ENCODE data around the gene STK33.

DNA sequence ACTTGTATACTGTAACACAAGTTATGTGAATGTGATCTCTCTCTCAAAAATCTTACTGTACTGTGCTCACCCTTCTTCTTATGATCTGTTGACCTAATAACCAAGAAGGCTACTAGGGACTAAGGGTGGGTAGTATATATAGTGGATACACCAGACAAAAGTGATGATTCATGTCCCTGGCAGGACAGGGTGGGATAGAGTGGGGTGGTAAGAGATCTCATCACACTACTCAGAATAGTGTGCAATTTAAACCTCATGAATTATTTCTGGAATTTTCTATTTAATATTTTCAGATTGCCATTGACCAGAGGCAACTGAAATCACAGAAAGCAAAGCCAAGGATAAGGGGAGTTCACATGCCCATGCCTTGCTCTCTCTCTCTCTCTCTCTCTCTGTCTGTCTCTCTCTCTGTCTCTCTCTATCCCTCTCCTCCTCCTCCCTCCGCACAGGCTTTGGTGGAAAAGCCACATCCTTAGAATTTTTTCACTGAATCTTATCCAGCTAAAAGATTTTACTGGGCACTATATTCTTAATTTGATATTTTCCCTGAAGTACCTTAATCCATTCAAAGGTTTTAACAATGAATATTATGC, 12.0 kb upstream of the STK33 start:
- TF ChIP-seq, protein P1, sequence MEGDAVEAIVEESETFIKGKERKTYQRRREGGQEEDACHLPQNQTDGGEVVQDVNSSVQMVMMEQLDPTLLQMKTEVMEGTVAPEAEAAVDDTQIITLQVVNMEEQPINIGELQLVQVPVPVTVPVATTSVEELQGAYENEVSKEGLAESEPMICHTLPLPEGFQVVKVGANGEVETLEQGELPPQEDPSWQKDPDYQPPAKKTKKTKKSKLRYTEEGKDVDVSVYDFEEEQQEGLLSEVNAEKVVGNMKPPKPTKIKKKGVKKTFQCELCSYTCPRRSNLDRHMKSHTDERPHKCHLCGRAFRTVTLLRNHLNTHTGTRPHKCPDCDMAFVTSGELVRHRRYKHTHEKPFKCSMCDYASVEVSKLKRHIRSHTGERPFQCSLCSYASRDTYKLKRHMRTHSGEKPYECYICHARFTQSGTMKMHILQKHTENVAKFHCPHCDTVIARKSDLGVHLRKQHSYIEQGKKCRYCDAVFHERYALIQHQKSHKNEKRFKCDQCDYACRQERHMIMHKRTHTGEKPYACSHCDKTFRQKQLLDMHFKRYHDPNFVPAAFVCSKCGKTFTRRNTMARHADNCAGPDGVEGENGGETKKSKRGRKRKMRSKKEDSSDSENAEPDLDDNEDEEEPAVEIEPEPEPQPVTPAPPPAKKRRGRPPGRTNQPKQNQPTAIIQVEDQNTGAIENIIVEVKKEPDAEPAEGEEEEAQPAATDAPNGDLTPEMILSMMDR (IDR thresholded peaks at IDR 0.05; ENCODE audit: low read length) = no peak
- TF ChIP-seq EZH2 (IDR thresholded peaks at IDR 0.05; ENCODE audit: borderline replicate concordance, low read length) = no peak
